Gastrocnemius medialis (tissue), 4 donors: ENCODE results near the gene RAPGEF2. TPM values are rescaled to one million over a fixed set of nuclear protein-coding genes. Genes with fewer than 3 reads are reported as not detected.

Experiments used
- ATAC-seq, 2 donors: fragments of 150-250 bp; one replicate each; pipeline ENCODE4 v1.9.1; 2016
- DNase-seq, 2 donors: peaks; one replicate each; pipeline ENCODE4 v3.0.0-alpha.2; 2019
- H3K27ac ChIP-seq, 4 donors: fragments of 200-600 bp; sonication (generic); 1 replicate in 1 of 4; 2 replicates in 3 of 4; pipeline ENCODE4 v1.5.1; 2016 to 2018; ENCODE audit warnings: mild to moderate bottlenecking in 2 of 4, moderate library complexity in 1 of 4
- H3K27me3 ChIP-seq, 3 donors: fragments of 200-600 bp; sonication (generic) in 2 of 3; 1 replicate in 1 of 3; 2 replicates in 2 of 3; pipeline versions ENCODE4 v1.5.1 to v1.6.0; 2016 to 2019; ENCODE audit warnings: mild to moderate bottlenecking in 1 of 3, moderate library complexity in 1 of 3
- H3K36me3 ChIP-seq, 2 donors: fragments of 200-600 bp; sonication (generic) in 1 of 2; one replicate each; pipeline ENCODE4 v1.5.1; 2017 to 2018
- H3K4me1 ChIP-seq, 2 donors: fragments of 200-600 bp; sonication (generic) in 1 of 2; one replicate each; pipeline ENCODE4 v1.5.1; 2016 to 2017; ENCODE audit warnings: mild to moderate bottlenecking in 2 of 2
- H3K4me3 ChIP-seq, 4 donors: fragments of 200-600 bp; sonication (generic) in 3 of 4; 1 replicate in 1 of 4; 2 replicates in 3 of 4; pipeline ENCODE4 v1.5.1; 2016 to 2019; ENCODE audit warnings: mild to moderate bottlenecking in 2 of 4
- H3K9me3 ChIP-seq, 3 donors: fragments of 200-600 bp; sonication (generic) in 2 of 3; 1 replicate in 1 of 3; 2 replicates in 2 of 3; pipeline ENCODE4 v1.5.1; 2016 to 2019
- POLR2A ChIP-seq, 2 donors: fragments of 450-650 bp; IDR thresholded peaks; one replicate each; pipeline ENCODE4 v1.6.1; 2017; ENCODE audit warnings: antibody characterized with exemption in 2 of 2, mild to moderate bottlenecking in 2 of 2, moderate library complexity in 2 of 2
- in situ Hi-C, 4 donors: fragments of 200-750 bp; cut with MboI; loops; one replicate each; pipeline versions ENCODE4 v1.15.0 to v1.8.0; 2017; ENCODE audit warnings: low sequenced_read_pairs in 4 of 4
- intact Hi-C: fragments of 100-400 bp; cut with DNase I; formaldehyde crosslinking; loops from one replicate; pipeline ENCODE4 v1.15.1; 2023; ENCODE audit warnings: low total_unique reads
- total RNA-seq, 4 donors: library from RNA; depleted of rRNA; stranded (reverse); fragments of >200 nt; gene quantifications; one replicate each; pipeline versions ENCODE4 v1.1.0 to v1.2.3, GENCODE V29; 2016
- TF ChIP-seq, protein P1 (sequence below), 5 experiments: fragments of 450-650 bp in 3 of 5; fragments of 200-600 bp in 2 of 5; sonication (generic) in 2 of 5; IDR thresholded peaks in 4 of 5; conservative IDR thresholded peaks in 1 of 5; 1 replicate in 4 of 5; 2 replicates in 1 of 5; pipeline ENCODE4 v1.5.1; 2016 to 2019; ENCODE audit warnings: antibody characterized with exemption in 5 of 5, mild to moderate bottlenecking in 3 of 5, moderate library complexity in 3 of 5

Gene RAPGEF2
- total RNA-seq, 4 donors from 2014 or later = 32.9 to 42.3 (median 38.7) TPM

DNA sequence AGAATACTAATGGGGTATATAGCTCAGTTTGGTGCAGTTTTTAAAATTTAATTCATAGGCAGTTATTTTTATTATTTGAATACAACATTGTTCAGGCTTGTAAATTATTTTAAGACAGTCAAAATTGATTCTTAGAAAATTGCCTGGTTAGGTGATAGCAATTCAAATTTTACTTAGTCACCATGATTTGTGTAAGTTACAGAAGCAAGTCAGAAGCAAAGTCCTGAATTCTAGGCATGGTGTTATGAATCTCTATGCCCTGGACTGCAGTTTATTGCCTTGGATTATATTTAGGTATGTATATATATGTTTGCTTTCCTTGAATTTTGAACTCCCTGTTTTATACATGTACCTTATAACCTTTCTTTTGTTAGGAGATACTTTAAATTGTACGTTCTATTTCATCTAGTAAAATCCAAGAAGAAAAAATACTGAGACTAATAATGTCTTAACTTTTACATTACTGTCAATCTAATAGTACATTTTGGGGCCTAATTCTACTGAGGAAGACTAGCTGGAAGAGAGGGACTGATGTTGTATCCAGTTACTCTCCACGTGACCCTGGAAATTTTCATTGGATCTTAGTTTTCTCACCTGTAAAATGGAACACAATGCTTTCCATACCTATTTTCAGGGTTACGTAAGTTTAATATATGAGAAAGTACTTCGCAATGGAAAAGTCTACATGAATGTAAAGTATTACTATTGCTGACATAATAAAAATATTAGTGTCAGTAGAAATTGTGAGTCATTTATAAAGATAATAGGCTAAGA lies 25.1 kb downstream of the RAPGEF2 start:
- no peaks in the 10 kb centered on the region for H3K9me3 ChIP-seq
- ATAC-seq = no peak
- no peak for DNase-seq
- no peaks in the 10 kb centered on the region for H3K27me3 ChIP-seq
- in situ Hi-C loops (no loop called here), intact Hi-C loops (no loop called here)
- peaks cover 9 to 27% of the 10 kb centered on the region in 2 donors for H3K4me1 ChIP-seq
- H3K4me3 ChIP-seq = no peak overlapping the region
- TF ChIP-seq POLR2A (IDR thresholded peaks at IDR 0.05) = no peak
- TF ChIP-seq, protein P1, sequence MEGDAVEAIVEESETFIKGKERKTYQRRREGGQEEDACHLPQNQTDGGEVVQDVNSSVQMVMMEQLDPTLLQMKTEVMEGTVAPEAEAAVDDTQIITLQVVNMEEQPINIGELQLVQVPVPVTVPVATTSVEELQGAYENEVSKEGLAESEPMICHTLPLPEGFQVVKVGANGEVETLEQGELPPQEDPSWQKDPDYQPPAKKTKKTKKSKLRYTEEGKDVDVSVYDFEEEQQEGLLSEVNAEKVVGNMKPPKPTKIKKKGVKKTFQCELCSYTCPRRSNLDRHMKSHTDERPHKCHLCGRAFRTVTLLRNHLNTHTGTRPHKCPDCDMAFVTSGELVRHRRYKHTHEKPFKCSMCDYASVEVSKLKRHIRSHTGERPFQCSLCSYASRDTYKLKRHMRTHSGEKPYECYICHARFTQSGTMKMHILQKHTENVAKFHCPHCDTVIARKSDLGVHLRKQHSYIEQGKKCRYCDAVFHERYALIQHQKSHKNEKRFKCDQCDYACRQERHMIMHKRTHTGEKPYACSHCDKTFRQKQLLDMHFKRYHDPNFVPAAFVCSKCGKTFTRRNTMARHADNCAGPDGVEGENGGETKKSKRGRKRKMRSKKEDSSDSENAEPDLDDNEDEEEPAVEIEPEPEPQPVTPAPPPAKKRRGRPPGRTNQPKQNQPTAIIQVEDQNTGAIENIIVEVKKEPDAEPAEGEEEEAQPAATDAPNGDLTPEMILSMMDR (IDR thresholded peaks at IDR 0.05 in 4 of 5, conservative IDR thresholded peaks at IDR 0.05 in 1 of 5) = no peak
- no peaks in the 10 kb centered on the region for H3K36me3 ChIP-seq
- no peak overlapping the region for H3K27ac ChIP-seq

DNA sequence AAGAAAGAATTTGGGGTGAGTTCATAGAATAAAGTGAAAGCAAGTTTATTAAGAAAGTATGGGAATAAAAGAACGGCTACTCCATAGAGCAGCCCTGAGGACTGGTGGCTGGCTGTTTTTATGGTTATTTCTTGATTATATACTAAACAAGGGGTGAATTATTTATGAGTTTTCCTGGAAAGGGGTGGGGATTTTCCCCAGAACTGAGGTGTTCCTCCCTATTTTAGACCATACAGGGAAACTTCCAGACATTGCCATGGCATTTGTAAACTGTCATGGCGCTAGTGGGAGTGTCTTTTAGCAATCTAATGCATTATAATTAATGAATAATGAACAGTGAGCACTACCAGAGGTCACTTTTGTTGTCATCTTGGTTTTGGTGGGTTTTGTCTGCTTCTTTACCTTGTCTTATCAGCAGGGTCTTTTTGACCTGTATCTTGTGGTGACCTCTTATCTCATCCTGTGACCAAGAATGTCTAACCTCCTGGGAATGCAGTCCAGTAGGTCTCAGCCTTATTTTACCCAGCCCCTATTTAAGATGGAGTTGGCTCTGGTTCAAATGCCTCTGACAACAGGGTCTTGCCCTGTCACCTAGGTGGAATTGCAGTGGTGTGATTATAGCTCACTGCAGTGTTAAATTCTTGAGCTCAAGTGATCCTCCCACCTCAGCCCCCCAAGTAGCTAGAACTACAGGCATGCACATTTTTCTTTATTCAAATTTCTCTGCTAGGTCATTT lies 27.1 kb downstream of the RAPGEF2 start:
- TF ChIP-seq POLR2A (IDR thresholded peaks at IDR 0.05) = no peak
- TF ChIP-seq, protein P1 (IDR thresholded peaks at IDR 0.05 in 4 of 5, conservative IDR thresholded peaks at IDR 0.05 in 1 of 5) = no peak
- Histone ChIP-seq H3K27me3 (no peaks in the 10 kb centered on the region), H3K4me1 (peaks cover 9 to 25% of the 10 kb centered on the region in 2 donors), H3K36me3 (no peaks in the 10 kb centered on the region), H3K4me3 (no peak overlapping the region), H3K27ac (no peak overlapping the region), H3K9me3 (no peaks in the 10 kb centered on the region)
- DNase-seq = no peak
- no peak for ATAC-seq
- in situ Hi-C loops (no loop called here), intact Hi-C loops (no loop called here)

DNA sequence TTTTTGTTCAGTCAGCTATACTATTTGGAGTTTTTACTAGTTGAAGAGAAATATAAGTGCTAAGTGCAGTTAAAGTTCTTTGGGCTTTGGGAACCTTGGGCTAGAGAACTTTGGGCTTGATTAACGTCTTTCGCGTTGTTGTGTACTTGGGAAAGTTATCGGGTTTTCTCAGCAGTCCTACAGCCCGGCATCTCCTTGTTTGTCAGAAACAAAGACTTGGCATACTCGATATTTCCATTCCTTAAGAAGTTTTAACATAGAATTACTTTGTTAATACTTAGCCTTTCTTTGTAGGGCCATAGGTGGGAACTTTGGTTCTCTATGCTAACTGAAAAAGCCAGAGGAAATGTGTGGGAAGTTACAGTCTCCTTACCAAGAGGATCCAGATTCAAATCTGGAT lies 28.7 kb downstream of the RAPGEF2 start:
- Histone ChIP-seq H3K27ac (no peak overlapping the region), H3K27me3 (no peaks in the 10 kb centered on the region), H3K4me3 (no peak overlapping the region), H3K9me3 (no peaks in the 10 kb centered on the region), H3K36me3 (no peaks in the 10 kb centered on the region), H3K4me1 (peaks cover 20 to 26% of the 10 kb centered on the region in 2 donors)
- intact Hi-C loops (no loop called here), in situ Hi-C loops (no loop called here)
- DNase-seq (no peak), ATAC-seq (no peak)
- TF ChIP-seq, protein P1 (IDR thresholded peaks at IDR 0.05 in 4 of 5, conservative IDR thresholded peaks at IDR 0.05 in 1 of 5) = no peak
- no peak for TF ChIP-seq POLR2A (IDR thresholded peaks at IDR 0.05)

DNA sequence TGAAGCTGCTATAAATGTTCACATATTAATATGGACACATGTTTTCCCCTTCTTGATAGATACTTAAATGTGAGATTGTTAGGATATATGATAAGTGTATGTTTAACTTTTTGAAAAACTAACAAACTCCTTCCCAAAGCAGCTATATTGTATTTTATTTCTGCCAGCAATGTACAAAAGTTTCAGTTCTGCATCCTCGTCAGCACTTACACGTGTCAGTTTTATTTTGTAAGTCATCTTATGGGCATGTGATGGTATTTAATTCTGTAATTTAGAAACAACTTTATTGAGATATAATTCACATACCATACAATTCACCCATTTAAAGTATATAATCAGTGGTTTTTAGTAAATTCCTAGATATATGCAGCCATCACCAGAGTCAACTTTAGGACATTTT lies 31.6 kb downstream of the RAPGEF2 start:
- peaks cover 40 to 42% of the 10 kb centered on the region in 2 donors for H3K4me1 ChIP-seq
- no peak overlapping the region for H3K4me3 ChIP-seq
- H3K27me3 ChIP-seq = no peaks in the 10 kb centered on the region
- DNase-seq (no peak), ATAC-seq (no peak)
- intact Hi-C loops = no loop called here
- no peaks in the 10 kb centered on the region for H3K36me3 ChIP-seq
- H3K9me3 ChIP-seq = no peaks in the 10 kb centered on the region
- H3K27ac ChIP-seq = no peak overlapping the region
- TF ChIP-seq, protein P1 (IDR thresholded peaks at IDR 0.05 in 4 of 5, conservative IDR thresholded peaks at IDR 0.05 in 1 of 5) = no peak
- no peak for TF ChIP-seq POLR2A (IDR thresholded peaks at IDR 0.05)
- in situ Hi-C loops = no loop called here
